Measurements from ENCODE around the gene HDAC1.

GRCh38 chr1:32256473-32257226, 35.2 kb upstream of the HDAC1 start:
- TF ChIP-seq ZNF274 (IDR thresholded peaks at IDR 0.05; ENCODE audit: low read depth, low read length), result no peak
- no peak for TF ChIP-seq YY1 (IDR thresholded peaks at IDR 0.05; ENCODE audit: insufficient read depth, insufficient read length)

Measured in NT2/D1 (cell line).